Nephron (organoid): ENCODE results near the gene LAMC2.

ENCODE experiments used
- H3K27ac Mint-ChIP-seq, 3 experiments: 2 replicates each; pipeline ENCODE4 v1.8.0; 2020; ENCODE audit warnings: mixed read lengths in 3 of 3, mild to moderate bottlenecking in 2 of 3, moderate library complexity in 1 of 3
- H3K27me3 Mint-ChIP-seq: 2 replicates; pipeline ENCODE4 v1.8.0; 2021; ENCODE audit warnings: low read depth, mild to moderate bottlenecking, moderate library complexity, mixed read lengths
- H3K36me3 Mint-ChIP-seq: 2 replicates; pipeline ENCODE4 v1.8.0; 2020; ENCODE audit warnings: low read depth, mixed read lengths
- H3K4me1 Mint-ChIP-seq: 2 replicates; pipeline ENCODE4 v1.8.0; 2020; ENCODE audit warnings: mixed read lengths
- H3K4me3 Mint-ChIP-seq, 3 experiments: 2 replicates each; pipeline ENCODE4 v1.8.0; 2020; ENCODE audit warnings: mild to moderate bottlenecking in 3 of 3, mixed read lengths in 3 of 3, moderate library complexity in 2 of 3
- H3K9me3 Mint-ChIP-seq: 2 replicates; pipeline ENCODE4 v1.8.0; 2020; ENCODE audit warnings: mixed read lengths
- TF ChIP-seq, protein P1 (sequence below), 3 experiments: fragments of 200-600 bp; sonication (generic); IDR thresholded peaks; one replicate each; pipeline ENCODE4 v1.5.0; 2021; ENCODE audit warnings: antibody characterized with exemption in 3 of 3; ENCODE audit not compliant: unreplicated experiment in 3 of 3

Gene LAMC2

GRCh38 chr1:183248989-183249691 is 63.1 kb downstream of the LAMC2 start:
- TF ChIP-seq, protein P1, sequence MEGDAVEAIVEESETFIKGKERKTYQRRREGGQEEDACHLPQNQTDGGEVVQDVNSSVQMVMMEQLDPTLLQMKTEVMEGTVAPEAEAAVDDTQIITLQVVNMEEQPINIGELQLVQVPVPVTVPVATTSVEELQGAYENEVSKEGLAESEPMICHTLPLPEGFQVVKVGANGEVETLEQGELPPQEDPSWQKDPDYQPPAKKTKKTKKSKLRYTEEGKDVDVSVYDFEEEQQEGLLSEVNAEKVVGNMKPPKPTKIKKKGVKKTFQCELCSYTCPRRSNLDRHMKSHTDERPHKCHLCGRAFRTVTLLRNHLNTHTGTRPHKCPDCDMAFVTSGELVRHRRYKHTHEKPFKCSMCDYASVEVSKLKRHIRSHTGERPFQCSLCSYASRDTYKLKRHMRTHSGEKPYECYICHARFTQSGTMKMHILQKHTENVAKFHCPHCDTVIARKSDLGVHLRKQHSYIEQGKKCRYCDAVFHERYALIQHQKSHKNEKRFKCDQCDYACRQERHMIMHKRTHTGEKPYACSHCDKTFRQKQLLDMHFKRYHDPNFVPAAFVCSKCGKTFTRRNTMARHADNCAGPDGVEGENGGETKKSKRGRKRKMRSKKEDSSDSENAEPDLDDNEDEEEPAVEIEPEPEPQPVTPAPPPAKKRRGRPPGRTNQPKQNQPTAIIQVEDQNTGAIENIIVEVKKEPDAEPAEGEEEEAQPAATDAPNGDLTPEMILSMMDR (IDR thresholded peaks at IDR 0.05; ENCODE audit: unreplicated experiment in 3 of 3): no peak
- H3K27ac Mint-ChIP-seq: no peak overlapping the region
- H3K36me3 Mint-ChIP-seq: peaks cover 27% of the 10 kb centered on the region
- H3K9me3 Mint-ChIP-seq: peaks cover 20% of the 10 kb centered on the region
- no peaks in the 10 kb centered on the region for H3K27me3 Mint-ChIP-seq
- H3K4me3 Mint-ChIP-seq: no peak overlapping the region
- no peaks in the 10 kb centered on the region for H3K4me1 Mint-ChIP-seq

DNA sequence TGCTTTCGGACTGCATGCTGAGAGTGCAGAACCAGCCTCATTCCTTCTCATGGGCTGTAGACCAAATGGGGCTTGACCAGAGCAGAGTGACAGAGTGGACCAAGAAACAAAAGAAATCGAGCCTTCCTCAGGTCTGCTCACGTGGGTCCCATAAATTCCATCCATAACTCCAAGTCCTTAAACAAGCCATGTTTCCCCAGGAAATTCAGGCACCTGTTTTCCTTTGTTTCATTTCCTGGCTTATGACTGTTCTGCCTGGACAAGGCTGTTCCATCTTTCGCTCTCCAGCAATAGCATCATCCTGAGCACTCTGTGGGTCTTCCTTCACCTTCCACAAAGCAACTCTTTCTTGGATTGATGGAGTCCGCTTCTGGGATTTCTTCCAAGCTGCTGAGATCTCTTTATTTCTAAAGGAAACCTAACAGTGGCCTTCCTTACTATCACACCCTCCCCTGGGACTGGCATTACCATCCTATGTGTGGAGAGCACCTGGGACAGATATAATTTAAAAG is 63.9 kb downstream of the LAMC2 start:
- Mint-ChIP-seq H3K4me1 (no peaks in the 10 kb centered on the region), H3K4me3 (no peak overlapping the region), H3K36me3 (peaks cover 25% of the 10 kb centered on the region), H3K27me3 (no peaks in the 10 kb centered on the region), H3K9me3 (peaks cover 23% of the 10 kb centered on the region), H3K27ac (no peak overlapping the region)
- TF ChIP-seq, protein P1 (IDR thresholded peaks at IDR 0.05; ENCODE audit: unreplicated experiment in 3 of 3): no peak

DNA sequence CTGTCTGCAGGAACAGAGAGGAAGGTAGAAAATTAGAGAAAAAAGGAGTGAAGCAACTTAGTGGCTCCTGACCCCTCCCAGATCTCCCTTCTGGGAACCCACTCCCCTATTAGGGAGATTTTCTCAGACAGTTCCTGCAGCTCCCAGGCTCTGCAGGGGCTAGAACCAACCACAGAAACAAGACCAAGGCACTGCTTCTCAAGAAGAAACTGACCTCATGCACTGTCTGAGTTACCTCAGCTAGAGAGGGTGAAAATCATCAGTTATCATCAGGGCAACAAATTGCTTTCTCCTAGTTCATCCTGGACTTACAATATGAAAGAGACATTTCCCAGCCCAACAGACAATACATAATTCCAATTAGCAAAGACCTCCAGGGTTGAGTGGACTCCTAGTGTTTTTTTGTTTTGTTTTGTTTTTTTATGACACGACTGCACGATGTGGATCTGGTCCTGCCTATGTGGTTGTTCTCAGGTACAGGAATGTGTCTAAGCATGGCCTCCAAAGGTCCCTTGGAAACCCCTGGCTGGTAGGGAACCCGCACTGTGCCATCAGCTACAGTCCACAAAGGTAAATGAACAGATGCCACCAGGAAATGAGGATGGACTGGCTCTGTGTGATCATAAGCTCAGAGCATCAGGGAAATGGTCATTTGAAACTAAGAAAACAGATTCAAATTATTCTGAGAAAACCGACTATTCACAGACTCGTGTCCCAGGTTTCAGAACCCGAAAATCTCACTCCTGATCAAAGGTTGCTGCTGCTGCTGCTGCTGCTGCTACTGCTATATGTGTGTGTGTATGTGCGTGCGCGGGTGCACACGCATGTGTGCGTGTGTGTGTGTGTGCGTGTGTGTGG is 65.3 kb downstream of the LAMC2 start:
- no peak overlapping the region for H3K4me3 Mint-ChIP-seq
- no peaks in the 10 kb centered on the region for H3K4me1 Mint-ChIP-seq
- H3K36me3 Mint-ChIP-seq: peaks cover 25% of the 10 kb centered on the region
- H3K27ac Mint-ChIP-seq: no peak overlapping the region
- TF ChIP-seq, protein P1 (IDR thresholded peaks at IDR 0.05; ENCODE audit: unreplicated experiment in 3 of 3): no peak
- H3K27me3 Mint-ChIP-seq: no peaks in the 10 kb centered on the region
- peaks cover 26% of the 10 kb centered on the region for H3K9me3 Mint-ChIP-seq

DNA sequence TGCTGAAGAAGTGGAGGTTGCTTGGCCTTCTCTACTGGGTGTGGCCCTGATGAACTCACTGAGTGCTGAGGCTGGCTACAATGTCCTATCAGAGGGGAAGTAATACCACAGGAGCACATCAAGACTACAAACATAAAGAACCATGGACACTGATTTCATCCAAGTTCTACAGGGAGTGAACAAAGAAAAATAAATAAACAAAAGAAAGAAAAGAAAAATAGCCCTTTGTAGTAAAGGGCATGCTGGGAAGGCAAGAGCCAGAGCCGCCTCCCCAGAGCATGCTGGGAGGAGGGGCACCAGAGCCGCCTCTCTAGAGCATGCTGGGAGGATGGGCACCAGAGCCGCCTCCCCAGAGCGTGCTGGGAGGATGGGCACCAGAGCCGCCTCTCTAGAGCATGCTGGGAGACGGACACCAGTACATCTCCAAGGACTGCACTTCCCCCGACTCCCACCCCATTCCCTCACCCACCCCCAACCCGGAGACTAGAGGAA is 65.9 kb downstream of the LAMC2 start:
- H3K4me1 Mint-ChIP-seq: no peaks in the 10 kb centered on the region
- TF ChIP-seq, protein P1 (IDR thresholded peaks at IDR 0.05; ENCODE audit: unreplicated experiment in 3 of 3): no peak
- no peaks in the 10 kb centered on the region for H3K27me3 Mint-ChIP-seq
- H3K36me3 Mint-ChIP-seq: peaks cover 25% of the 10 kb centered on the region
- H3K27ac Mint-ChIP-seq: no peak overlapping the region
- H3K4me3 Mint-ChIP-seq: no peak overlapping the region
- H3K9me3 Mint-ChIP-seq: peaks cover 26% of the 10 kb centered on the region

DNA sequence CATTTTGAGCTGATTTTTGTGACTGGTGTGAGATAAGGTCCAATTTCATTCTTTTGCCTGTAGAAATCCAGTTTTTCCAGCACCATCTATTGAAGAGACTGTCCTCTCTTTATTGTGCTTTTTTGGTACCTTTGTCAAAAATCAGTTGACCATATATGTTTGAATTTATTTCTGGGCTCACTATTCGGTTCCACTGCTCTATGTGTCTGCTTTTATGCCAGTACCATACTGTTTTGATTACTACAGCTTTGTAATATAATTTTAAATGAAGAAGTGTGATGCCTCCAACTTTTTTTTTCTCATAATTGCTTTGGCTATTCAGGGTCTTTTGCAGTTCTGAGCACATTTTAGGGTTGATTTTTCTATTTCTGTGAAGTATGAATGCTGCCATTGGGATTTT is 69.0 kb downstream of the LAMC2 start:
- Mint-ChIP-seq H3K27ac (no peak overlapping the region), H3K4me1 (no peaks in the 10 kb centered on the region), H3K9me3 (peaks cover 22% of the 10 kb centered on the region), H3K4me3 (no peak overlapping the region), H3K27me3 (no peaks in the 10 kb centered on the region), H3K36me3 (peaks cover 20% of the 10 kb centered on the region)
- TF ChIP-seq, protein P1 (IDR thresholded peaks at IDR 0.05; ENCODE audit: unreplicated experiment in 3 of 3): no peak
